Adipose tissue (tissue), 3 donors: Measurements from ENCODE around the gene BCAS1. TPM values are rescaled to one million over a fixed set of nuclear protein-coding genes. Genes with fewer than 3 reads are reported as not detected.
"Not testable (repeated sequence)": the region's sequence is repeated elsewhere in the genome, so short reads cannot be mapped to it uniquely, and the experiment has no call there.

Experiments used
- H3K27ac ChIP-seq: one replicate; pipeline ENCODE4 v1.5.1; 2013; ENCODE audit warnings: low read depth, low read length
- WGBS, 3 donors: extraction: QIAGEN DNeasy Blood & Tissue Kit; methylation state at CpG; one replicate each; pipeline ENCODE4 v1.1.7; 2013; 5-methylcytosine and 5-hydroxymethylcytosine counted together
- polyA plus RNA-seq, 3 donors: library from polyadenylated mRNA; stranded (reverse); fragments of 200-250 nt; gene quantifications; one replicate each; pipeline ENCODE4 v1.2.3, GENCODE V29; 2013
- donor health status: healthy with polysubstance abuse.
- donor health status: Bipolar disorder and iron deficiency.
- donor health status: healthy.

The BCAS1 gene
- polyA plus RNA-seq, 3 donors: 0.24 to 4.8 (median 1.9) TPM

DNA sequence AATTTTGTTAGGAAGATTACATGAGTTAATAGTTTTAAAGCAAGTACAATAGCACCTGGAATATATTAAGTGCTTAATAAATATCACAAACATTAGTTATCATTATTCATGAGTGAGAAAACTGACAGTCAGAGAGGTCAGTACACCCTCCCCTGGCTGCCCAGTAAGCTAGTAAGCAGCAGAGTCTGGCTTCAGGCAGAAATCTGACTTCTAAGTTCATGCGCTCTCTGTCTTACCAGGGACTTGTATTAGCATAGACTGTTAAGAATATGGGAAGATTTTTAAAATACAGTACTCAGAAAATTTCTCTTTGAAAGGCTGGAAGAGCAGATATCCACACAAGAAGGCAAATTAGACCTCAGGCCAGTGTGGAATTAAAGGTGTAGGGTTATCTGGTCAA lies 40.8 kb downstream of the BCAS1 start:
- no peak overlapping the region for H3K27ac ChIP-seq
- 88 to 100% (median 99%) methylated on average over 1 of the region's 1 CpG for WGBS, 3 donors

DNA sequence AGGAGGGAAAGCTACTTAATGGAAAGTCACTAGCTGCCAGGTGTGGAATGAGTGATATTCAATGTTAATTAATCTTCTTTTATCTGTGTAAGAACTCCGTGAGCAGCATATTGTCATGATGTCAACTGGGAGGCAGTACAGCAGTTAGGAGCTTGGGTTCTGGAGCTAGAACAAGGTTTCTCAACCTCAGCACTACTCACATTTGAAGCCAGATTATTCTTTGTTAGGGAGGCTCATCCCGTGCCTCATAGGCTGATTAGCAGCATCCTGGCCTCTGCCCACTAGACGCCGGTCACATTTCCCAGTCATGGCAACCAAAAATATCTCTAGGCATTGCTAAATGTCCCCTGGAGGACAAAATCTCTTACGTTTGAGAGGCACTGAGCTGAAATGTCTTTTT lies 41.2 kb downstream of the BCAS1 start:
- WGBS, 3 donors: 57 to 74% (median 62%) methylated on average over 5 of the region's 5 CpGs
- H3K27ac ChIP-seq: no peak overlapping the region

DNA sequence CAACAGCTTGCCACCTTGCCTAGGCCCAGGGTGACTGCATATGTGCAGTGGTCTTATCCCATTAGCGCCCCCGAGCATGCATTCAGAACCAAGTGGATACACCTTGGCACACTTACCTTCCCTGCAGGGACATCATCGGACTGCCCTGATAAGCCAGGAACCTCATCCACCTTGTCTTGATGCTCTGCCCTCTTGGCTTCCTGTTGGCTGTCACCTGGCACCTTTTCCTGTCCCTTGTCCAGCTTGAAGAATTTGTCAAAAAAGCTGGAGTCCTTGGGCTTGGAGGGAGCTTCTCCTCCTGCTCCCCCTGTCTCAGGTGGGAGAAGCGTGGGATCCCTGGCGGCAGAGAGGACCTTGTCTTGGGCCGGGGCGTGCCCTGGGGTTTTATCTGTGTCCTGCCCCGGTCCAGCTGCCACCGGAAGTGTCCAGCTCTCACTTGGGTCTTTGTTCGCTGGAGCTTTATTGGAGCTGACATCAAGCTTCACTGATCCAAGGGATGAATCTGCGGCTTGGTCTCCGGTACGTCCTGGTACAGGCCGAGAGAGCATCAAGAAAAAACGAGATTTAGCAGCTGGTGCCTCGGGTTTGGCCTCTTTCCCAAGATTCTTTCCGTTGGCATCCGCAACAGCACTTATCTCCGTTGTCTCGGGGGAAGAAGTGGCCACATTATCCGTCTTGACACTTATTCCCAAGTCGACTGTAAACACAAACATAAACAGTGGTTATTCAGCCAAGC lies 42.0 kb downstream of the BCAS1 start:
- 86 to 89% (median 88%) methylated on average over 22 of the region's 22 CpGs for WGBS, 3 donors
- H3K27ac ChIP-seq: no peak overlapping the region

DNA sequence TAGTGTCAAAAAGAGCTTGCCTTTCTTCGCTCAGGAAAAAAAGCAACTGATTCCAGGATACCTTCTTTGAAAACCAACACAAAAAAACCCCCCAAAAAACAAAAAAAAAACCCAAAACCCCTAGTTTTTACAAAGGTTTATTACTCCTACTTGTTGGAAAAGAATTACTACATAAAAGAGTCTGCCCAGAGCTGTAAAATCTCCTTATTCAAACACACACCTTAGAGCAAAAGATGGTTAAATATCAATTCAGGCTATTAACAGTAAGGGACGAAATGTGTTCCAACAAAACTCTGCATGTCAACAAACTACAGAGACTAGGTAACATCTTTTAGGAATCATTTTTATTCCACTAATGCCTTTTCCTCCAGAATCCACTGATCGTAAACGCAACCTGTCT lies 42.7 kb downstream of the BCAS1 start:
- H3K27ac ChIP-seq: no peak overlapping the region
- WGBS, 3 donors: 73 to 79% (median 76%) methylated on average over 4 of the region's 4 CpGs

DNA sequence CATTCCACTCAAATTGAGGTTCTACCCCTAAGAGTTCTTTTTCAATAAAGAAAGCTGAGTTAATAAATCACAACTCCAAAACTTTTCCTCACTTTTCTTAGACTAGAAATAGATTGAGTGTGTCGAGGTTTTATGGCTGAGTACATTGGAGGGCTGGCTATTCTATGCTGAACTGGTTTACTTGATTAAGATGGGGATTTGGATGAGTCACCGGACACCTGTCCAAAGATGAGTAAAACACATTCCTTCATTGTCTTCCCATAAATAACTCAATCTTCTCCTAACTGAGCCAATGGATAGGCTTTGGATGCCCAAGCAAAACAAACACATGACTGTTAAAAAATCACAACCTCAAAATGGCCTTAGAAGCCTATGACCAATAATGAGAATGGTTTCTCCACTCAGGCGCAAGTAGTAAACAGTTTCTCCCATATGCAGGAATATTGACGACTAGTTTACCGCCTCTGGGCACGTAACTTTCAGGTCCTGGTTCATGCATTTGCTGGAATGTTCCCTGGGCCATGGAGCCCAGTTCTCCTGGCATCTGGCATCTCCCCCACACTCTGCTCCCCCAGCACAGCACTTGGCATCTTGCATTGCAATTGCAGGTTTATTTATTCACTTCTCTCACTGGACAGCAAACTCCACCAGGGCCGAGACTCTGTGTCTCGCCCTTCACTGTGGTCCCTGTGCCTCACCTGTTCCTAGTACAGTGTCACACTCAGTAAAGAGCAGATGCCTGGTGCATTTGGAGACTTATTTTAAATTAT lies 43.9 kb downstream of the BCAS1 start:
- WGBS, 3 donors: 79 to 89% (median 82%) methylated on average over 8 of the region's 8 CpGs
- H3K27ac ChIP-seq: no peak overlapping the region

DNA sequence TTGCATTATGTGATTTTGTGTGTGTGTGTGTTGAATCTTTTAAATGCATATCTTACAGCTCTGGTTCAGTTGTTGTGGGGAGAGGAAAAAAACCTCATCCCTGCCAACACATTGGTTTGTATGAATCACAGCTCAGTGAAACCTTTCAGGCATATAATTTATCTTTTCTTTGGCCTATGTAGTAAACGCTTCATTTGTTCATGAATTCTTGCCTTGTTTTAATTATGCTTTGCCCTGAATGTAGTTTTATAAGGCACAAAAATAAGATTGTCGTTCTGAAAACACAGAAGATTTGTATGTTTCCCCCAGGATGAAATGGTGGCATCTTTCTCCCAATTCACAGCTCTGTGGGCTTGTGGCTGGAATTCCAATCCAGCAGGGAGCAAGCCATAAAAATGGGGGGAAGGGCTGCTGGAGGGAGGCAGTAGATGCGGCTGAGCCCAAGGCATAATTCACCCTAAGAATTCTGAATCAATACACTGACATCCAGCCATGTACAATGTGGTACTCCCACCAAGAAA lies 45.1 kb downstream of the BCAS1 start:
- 50 to 66% (median 56%) methylated on average over 3 of the region's 3 CpGs for WGBS, 3 donors
- no peak overlapping the region for H3K27ac ChIP-seq

DNA sequence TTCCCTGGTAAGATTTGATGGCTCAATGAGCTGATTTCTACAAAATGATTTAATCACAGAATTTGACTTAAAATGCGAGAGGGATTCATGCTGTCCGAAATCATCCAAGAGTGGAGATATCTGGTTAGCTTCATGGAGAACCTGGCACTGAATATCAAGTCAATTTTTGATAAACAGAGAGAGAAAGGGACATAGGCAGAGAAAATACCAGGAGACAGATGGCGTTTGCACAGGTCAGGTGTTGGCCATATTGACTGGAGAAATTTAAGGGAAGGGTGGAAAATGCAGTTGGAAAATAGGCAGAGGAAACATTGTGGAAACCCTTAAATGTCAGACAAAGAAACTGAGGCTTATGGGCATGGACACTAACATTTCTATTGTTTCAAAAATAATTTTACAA lies 47.0 kb downstream of the BCAS1 start:
- no peak overlapping the region for H3K27ac ChIP-seq
- 92 to 95% (median 93%) methylated on average over 3 of the region's 3 CpGs for WGBS, 3 donors

DNA sequence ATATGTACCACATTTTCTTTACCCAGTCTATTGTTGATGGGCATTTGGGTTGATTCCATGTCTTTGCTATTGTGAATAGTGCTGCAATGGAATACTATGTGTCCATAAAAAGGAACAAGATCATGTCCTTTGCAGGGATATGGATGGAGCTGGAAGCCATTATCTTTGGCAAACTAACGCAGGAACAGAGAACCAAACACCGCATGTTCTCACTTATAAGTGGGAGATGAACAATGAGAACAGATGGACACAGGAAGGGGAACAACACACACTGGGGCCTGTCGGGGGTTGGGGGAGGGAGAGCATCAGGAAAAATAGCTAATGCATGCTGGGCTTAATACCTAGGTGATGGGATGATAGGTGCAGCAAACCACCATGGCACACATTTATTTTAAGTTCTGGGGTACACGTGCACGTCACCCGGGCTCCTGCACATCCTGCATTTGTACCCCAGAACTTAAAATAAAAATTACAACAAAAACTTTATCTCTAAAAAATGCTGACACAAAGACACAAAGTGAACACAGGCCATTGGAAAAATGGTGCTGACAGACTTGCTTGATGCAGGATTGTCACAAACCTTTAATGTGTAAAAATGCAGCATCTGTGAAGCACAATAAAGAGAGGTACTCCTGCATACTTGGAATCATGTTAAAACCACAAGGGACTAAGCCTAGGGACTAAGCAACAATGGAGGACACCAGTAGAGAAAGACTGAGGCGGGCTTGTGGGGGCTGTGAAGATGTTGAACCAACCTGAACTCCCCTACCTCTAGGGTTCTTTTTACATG lies 48.8 kb downstream of the BCAS1 start:
- WGBS, 3 donors: 84 to 89% (median 87%) methylated on average over 7 of the region's 7 CpGs
- H3K27ac ChIP-seq: no peak overlapping the region

DNA sequence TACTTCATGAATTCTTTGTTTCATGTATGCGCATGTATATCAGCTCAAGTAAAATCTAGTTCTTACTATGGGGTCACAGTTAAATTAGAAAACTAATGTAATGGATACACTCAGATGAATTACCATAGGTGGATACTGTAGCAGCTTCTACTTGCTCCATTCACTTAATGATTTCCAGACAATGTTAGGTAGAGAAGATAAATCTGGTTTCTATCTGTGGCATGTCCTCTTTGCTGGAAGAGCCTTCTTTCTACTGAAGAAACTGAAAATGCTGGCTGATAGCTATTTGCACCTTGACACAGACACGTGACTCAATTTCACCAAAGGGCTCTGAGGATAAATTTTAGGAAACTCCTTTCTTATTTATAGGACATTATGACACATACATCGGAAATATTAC lies 49.5 kb downstream of the BCAS1 start:
- no peak overlapping the region for H3K27ac ChIP-seq
- 87 to 96% (median 95%) methylated on average over 3 of the region's 3 CpGs for WGBS, 3 donors

DNA sequence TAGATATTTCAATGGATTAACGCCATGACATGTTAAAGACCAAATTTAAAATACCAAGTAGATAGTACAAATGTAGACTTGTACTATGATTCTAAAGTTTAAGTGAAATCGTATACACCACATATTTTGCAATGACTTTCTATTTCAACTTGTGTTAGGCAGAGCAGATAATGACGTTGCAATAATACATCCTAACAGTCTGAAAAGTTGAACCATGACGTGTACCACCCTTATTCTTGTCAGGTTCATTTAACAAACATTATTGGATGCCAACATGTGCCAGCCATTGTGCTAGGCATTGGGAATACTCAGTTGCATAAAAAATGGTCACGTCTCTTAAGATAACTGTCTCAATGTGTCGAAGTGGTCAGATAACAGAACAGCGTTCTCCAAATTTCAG lies 50.0 kb downstream of the BCAS1 start:
- 83 to 89% (median 87%) methylated on average over 7 of the region's 7 CpGs for WGBS, 3 donors
- no peak overlapping the region for H3K27ac ChIP-seq

DNA sequence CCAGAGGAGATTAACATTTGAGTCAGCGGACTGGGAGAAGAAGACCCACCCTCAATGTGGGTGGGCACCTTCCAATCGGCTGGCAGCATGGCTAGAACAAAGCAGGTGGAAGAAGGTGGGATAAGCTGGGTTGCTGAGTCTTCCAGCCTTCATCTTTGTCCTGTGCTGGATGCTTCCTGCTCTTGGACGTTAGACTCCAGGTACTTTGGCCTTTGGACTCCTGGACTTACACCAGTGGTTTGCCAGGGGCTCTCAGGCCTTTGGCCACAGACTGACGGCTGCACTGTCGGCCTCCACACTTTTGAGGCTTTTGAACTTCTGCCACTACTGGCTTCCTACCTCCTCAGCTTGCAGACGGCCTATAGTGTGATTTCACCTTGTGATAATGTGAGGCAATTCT lies 50.8 kb downstream of the BCAS1 start:
- WGBS, 3 donors: 77 to 87% (median 86%) methylated on average over 6 of the region's 6 CpGs
- no peak overlapping the region for H3K27ac ChIP-seq

DNA sequence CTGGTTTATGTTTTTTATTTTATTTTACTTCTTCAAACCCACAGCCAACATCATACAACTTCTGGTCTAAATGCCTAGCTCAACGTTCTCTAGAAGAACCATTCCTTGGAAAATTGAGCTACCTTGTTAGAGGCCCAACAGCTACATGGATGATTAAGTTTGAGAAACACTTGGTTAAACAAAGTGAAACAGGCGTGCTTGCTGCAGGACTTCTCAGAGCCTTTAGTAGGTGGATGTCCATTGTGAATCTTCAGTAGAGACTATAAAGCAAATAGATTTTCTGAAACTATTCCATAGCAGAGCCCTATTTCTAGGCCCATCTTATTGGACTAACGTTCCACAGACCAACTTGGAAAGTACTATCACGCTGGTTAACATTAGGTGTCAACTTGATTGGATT lies 51.3 kb downstream of the BCAS1 start:
- 89 to 95% (median 90%) methylated on average over 4 of the region's 4 CpGs for WGBS, 3 donors
- no peak overlapping the region for H3K27ac ChIP-seq

DNA sequence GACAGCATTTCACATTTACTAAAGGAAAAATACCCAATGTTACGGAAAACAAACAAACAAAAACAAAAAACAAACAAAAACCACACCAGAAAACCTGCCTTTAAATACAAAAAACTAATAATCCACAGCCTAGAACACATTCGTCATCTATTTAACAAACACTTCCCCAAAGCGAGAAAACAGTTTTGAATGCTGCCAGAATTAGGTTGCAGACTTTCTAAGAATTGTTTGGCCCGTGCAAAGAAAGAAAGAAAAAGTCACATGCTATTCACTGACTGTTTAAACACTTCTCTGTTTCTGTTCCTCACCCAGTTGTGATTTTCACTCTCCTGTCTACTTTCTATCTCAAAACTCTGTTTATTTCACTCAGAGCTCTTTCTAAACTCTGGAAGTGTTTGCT lies 52.5 kb downstream of the BCAS1 start:
- WGBS, 3 donors: 41 to 52% (median 47%) methylated on average over 4 of the region's 4 CpGs
- H3K27ac ChIP-seq: no peak overlapping the region

DNA sequence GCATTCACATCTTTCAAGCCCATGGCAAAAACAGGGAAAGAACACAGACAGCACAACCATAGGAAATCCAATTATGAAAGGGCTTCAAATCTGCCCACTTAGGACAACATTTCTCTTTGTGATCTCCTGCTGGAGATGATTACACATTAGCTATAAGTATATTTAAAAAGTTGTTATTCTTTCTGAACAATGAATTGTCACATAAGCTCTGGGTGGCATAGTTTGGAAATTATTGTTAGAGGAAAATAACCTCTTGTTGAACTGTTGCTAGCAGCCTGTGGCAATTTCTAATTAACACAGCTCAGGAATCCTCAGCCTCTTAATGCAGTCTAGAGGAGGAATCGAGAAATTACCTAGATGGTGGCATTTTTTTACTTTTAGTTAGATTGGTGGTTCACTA lies 54.9 kb downstream of the BCAS1 start:
- 66 to 90% (median 88%) methylated on average over 1 of the region's 1 CpG for WGBS, 3 donors
- H3K27ac ChIP-seq: no peak overlapping the region

DNA sequence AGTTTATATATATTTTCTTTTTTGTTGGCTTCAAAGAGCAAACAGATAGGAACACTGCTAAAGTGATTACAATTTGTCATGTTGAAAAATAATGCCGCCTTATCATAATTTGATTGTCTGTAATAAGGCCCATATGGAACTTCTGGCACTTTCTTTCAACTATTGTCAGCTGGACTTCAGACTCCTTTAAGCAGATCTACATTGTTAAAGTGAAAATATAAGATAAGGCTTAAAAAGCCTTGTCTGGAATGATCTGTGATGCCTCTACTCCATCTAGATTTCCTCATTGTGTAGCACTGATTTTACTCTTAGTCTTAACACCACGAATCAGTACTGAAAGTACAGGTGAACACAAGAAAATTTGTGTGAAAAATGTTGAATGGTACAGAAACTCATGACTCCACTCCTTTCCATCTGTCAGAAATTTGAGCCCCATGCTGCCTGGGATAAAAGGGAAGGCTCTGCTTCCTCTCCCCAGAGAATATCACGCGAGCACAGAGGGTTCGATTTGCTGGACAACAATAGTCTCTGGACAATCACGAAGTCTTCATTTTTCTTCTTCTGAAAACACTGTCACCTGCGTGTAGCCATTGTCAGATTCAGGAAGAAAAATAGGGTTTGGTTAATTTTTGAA lies 56.0 kb downstream of the BCAS1 start:
- 53 to 71% (median 60%) methylated on average over 7 of the region's 7 CpGs for WGBS, 3 donors
- no peak overlapping the region for H3K27ac ChIP-seq

DNA sequence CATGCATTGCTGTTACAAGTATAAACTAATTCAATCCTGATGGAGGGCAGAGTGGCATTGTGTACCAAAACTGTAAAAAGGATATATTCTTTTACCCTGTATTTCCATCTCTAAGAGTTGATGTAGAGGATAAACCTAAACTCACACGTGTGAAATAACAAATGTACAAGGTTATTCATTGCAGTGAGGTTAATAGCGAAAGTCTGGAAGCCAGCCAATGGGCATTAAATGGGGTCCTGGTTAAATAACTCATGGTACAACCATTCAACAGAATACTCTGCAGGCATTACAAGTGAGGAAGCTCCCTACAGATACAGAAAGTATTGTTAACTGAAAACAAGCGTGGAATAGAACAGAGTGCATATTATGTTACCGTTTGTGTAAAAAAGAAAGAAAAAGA lies 56.9 kb downstream of the BCAS1 start:
- 66 to 81% (median 80%) methylated on average over 4 of the region's 4 CpGs for WGBS, 3 donors
- no peak overlapping the region for H3K27ac ChIP-seq

DNA sequence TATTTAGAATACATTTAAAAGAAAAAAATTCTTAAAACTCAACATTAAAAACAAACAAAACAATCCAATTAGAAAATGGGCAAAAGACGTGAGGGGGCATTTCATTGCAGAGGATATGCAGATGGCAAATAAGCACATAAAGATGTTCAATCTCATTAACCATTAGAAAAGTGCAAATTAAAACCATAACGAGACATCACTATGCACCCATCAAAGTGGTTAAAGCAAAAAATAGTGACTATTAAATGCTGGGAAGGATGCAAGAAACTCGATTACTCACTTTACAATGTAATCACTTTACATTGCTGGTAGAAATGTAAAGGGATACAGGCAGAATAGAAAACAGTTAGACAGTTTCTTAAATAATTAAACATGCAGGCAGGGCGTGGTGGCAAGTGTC lies 59.0 kb downstream of the BCAS1 start:
- WGBS, 3 donors: 70 to 92% (median 88%) methylated on average over 4 of the region's 4 CpGs
- no peak overlapping the region for H3K27ac ChIP-seq

DNA sequence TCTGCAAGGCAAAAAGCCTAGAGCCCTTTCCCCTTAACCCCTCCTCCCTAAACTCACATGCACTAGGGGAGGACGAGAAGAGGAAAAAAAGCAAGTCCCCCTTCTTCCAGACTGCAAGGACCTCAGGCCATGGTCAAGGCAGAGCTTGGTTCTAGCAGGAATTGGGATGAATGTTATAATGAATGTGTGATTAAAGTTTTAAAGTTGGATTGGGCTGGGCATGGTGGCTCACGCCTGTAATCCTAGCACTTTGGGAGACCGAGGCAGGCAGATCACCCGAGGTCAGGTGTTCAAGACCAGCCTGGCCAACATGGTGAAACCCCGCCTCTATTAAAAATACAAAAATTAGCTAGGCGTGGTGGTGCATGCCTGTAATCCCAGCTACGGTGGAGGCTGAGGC lies 64.2 kb downstream of the BCAS1 start:
- not testable (repeated sequence) for H3K27ac ChIP-seq
- 80 to 90% (median 90%) methylated on average over 7 of the region's 7 CpGs for WGBS, 3 donors

DNA sequence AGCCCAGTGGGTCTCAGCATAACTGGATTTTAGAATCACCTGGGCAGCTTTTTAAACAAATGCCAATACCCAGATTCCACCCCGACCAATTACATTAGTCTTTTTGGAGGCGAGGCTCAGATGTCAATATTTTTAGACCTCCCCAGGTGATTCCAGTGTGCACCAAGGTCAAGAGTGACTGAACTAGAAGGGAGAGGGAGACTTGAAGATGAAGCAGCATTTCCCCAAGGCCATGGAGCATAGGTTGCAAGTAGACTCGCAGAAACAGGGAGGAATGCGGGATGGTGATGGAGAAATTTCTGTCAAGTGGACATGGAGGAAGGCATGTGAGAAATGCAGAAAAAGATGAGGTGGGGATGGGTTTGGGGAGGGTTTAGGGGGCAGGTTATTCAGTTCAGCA lies 64.9 kb downstream of the BCAS1 start:
- H3K27ac ChIP-seq: no peak overlapping the region
- 87 to 95% (median 93%) methylated on average over 4 of the region's 4 CpGs for WGBS, 3 donors
